NCI-H748 (cell line): ENCODE results near the gene CBFA2T3.

Experiments used
- DNase-seq: peaks from one replicate; lab custom pipeline; 2025; ENCODE audit not compliant: unreplicated experiment; lab: John Stamatoyannopoulos, UW

Gene CBFA2T3

GRCh38 chr16:88999457-89000206, 22.6 kb upstream of the CBFA2T3 start:
- no peak for DNase-seq

- DNase-seq = no peak
Measured at GRCh38 chr16:88995746-88996535, 18.9 kb upstream of the CBFA2T3 start.

DNA sequence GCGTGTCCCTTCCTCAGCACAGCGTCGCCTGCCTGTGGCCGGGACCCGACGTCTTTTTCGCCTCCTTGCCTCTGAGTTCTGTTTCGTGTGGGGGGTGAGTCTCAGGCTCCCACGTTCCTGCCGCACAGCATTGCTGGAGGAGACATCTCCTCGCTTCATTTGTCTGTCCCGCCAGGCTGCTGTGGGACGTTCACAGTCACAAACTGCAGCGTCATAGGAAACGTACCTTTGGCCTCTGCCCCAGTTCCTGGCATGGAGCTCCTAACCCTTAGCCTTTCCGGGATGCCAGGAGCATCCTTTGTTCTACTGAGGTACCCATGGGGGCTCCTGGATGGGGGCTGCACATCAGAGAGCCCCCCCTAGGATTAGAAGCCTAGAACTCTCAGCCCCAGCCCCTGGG, 18.2 kb upstream of the CBFA2T3 start:
- no peak for DNase-seq

- DNase-seq = no peak
Measured at GRCh38 chr16:88994695-88995094, 17.7 kb upstream of the CBFA2T3 start.

GRCh38 chr16:88993946-88994600, 17.1 kb upstream of the CBFA2T3 start:
- DNase-seq = no peak

GRCh38 chr16:88993166-88993761, 16.3 kb upstream of the CBFA2T3 start:
- DNase-seq = no peak

DNA sequence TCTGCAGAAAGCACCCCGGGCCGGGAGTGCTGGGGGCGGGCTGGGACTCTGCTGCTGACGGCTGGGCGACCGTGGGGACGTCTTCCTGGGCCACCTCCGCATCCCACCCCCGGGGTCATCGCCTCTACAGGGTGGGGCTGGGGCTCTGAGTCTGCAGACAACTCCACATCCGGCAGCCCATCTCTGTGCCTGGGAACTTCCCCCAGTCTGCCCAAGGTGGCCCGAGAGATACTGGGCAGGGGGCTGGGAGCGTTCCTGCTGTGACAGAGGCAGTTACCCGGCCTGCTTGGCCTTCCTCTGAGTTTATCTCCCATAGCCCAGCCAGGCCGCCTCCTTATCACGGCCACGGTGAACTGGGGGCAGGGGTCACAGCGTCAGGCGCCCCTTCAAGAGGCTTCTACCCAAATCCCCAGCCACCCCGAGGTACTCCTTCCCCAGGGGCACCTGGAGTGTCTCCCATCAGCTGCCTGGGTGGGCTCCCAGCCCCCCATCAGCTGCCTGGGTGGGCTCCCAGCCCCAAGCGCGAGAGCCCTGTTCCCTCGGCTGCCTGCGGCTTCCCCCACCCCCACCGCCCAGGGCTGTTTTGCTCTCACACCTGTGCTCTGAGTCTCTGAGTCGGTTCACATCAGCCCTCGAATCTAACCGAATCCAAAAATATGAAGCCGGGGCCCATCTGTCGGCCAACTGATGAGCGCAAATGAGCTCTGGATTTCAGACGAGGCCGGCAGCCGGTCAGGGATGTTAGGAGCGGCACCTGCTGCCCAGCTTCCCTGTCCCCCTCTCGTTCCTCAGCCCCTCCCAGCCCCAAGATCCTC, 15.6 kb upstream of the CBFA2T3 start:
- DNase-seq = no peak

GRCh38 chr16:88991813-88992350, 14.9 kb upstream of the CBFA2T3 start:
- no peak for DNase-seq

DNA sequence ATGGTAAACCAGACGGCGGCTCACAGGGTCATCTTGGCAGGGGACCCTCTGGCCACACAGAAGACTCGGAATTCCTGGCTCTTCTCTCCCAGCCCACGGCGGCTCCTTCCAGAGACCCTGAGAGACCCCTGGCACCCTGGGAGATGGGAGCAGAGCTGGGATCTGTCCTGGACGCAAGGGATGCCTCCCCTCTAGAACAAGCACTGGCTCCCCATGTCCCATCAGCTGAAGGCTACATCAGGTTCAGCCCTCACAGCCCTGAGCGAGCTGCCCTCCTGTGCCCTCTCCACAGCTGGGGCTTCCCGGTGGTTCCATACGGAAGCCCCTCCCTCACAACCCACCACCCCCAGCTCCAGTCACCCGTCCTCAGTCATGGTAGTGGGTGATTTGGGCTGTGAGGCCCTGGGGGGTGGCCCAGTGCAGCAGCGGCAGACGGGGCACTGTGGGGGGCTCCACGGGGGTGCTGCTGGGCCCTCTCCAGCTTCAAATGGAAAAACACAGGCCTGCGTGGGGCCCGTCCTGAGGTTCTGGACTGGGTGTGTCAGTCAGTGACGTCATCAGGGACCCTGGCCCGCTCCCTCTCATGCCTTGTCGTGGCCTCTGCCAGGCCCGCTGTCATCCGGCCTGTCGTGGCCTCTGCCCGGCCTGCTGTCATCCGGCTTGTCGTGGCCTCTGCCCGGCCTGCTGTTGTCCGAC, 13.0 kb upstream of the CBFA2T3 start:
- no peak for DNase-seq

- DNase-seq = no peak
Measured at GRCh38 chr16:88988980-88989811, 12.2 kb upstream of the CBFA2T3 start.

DNA sequence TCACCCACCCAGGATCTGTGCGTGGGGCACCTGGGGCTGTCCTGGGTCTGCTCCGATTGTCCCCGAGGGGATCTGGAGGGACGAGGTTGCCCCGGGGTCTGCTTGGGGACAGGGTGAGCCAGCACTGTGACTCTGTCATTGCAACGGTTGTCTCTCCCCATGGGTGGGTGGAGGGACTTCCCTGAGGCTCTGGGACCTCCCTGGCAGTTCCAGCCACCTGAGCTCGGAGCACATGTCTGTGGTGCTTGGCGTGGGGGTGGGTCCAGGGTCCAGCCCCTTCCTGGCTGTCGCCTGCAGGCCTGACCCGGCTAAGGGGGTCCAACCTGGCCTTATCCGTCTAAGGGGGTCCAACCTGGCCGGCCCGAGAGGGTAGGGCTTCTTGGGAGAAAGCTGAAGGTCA, 8.5 kb upstream of the CBFA2T3 start:
- no peak for DNase-seq

- no peak for DNase-seq
Measured at GRCh38 chr16:88983771-88984687, 7.0 kb upstream of the CBFA2T3 start.

GRCh38 chr16:88983165-88983564, 6.2 kb upstream of the CBFA2T3 start:
- DNase-seq = no peak

- DNase-seq = no peak
Measured at GRCh38 chr16:88982286-88983084, 5.5 kb upstream of the CBFA2T3 start.

DNA sequence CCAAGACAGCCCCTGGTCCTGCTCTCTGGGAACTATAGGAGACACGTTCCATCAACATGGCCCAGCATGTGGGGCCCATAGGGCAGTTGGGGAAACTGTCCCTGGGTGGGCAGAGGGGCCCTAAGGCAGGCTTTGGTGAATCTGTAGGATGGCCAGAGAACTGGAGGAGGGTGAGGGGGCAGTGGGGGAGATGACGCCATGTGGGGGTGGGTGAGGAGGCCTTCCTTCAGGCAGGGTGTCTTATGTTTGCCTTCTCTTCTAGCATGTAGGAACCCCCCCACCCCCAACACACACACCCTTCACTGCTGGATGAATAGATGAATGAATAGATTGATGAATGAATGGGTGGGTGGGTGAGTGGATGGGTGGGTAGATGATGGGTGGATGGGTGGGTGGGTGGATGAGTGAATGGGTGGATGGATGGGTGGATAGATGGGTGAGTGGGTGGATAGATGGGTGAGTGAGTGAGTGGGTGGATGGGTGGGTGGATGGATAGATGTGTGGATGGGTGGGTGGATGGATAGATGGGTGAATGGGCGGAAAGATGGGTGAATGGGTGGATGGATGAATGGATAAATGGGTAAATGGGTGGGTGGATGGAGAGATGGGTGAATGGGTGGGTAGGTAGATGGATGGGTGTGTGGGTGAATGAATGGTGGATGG, 2.5 kb upstream of the CBFA2T3 start:
- DNase-seq = no peak

DNA sequence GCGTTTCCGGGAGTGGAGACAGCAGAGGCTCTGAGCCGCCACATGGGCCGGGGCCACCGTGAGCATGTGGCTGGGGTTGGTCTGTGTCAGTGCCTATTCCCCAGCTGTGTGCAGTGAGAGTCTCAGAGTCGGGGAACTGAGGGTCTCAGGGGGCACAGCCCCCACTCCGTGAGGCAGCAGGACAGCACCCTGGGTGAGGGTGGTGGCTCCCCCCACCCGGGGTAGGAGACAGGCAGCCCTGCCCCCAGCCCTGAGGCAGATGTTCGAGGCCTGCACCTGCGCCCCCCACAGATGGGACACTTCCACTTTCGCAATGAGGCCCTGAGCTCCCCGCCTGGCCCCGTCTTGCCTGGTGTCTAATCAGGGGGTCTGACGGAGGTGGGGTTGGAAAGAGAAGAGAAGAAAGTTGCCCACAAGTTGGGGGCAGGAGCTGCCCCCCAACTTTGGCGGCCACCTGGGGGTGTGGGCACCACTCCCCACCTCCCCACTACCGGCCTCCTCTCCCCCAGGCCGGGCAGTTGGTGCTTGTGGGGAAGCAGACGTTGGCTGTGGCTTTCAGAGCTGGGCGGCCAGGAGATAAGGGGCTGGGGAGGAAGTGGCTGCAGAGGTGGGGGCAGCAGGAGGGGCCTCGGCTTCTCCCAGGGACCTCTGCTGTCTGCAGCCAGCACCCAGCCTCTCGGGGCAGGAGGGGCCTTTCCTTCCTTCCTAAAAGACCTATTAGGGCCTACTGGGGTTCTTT, 1.8 kb upstream of the CBFA2T3 start:
- no peak for DNase-seq
